Right lobe of liver (tissue), 6 donors: ENCODE data around the gene CBX8. TPM values are rescaled to one million over a fixed set of nuclear protein-coding genes. Genes with fewer than 3 reads are reported as not detected.

ENCODE experiments used
- ATAC-seq, 4 donors: fragments of 200-7000 bp; cut with Tn5 transposase; one replicate each; pipeline ENCODE4 v1.9.1; 2020; ENCODE audit warnings: mild to moderate bottlenecking in 4 of 4, moderate library complexity in 4 of 4
- DNase-seq, 3 donors: peaks; one replicate each; pipeline ENCODE4 v3.0.0-alpha.2; 2020
- H3K27ac ChIP-seq, 3 donors: fragments of 200-600 bp; one replicate each; pipeline ENCODE4 v1.8.0; 2022
- H3K27me3 ChIP-seq, 2 donors: fragments of 200-600 bp; one replicate each; pipeline ENCODE4 v1.8.0; 2022
- H3K36me3 ChIP-seq, 4 donors: fragments of 200-600 bp; sonication (generic) in 1 of 4; one replicate each; pipeline versions ENCODE4 v1.5.1 to v1.8.0; 2017 to 2022; ENCODE audit warnings: control low read depth in 1 of 4
- H3K4me1 ChIP-seq, 4 donors: fragments of 200-600 bp; sonication (generic) in 1 of 4; one replicate each; pipeline versions ENCODE4 v1.5.1 to v1.8.0; 2017 to 2022; ENCODE audit warnings: control low read depth in 1 of 4
- H3K4me3 ChIP-seq, 3 donors: fragments of 200-600 bp; one replicate each; pipeline ENCODE4 v1.8.0; 2022
- H3K9me3 ChIP-seq, 4 donors: fragments of 200-600 bp; sonication (generic) in 1 of 4; one replicate each; pipeline versions ENCODE4 v1.5.1 to v1.8.0; 2017 to 2022; ENCODE audit warnings: control low read depth in 1 of 4
- POLR2A ChIP-seq: fragments of 450-650 bp; IDR thresholded peaks from one replicate; pipeline ENCODE4 v1.6.1; 2017; ENCODE audit warnings: antibody characterized with exemption, mild to moderate bottlenecking
- WGBS: methylation state at CpG from one replicate; pipeline ENCODE4 v1.1.6; 2018; ENCODE audit warnings: low coverage, low lambda C conversion rate; ENCODE audit not compliant: insufficient coverage; ENCODE audit errors: missing lambda C conversion rate; 5-methylcytosine and 5-hydroxymethylcytosine counted together
- intact Hi-C, 2 donors: fragments of 100-400 bp; cut with DNase I; formaldehyde crosslinking; loops; one replicate each; pipeline versions ENCODE4 v1.11.2 to v1.14.1; 2022
- total RNA-seq, 6 experiments: library from RNA; depleted of rRNA in 2 of 6; stranded (reverse); fragments of >200 nt in 2 of 6; fragmentation: NEBNext Ultra II Directional in 3 of 6; extraction: Animal tissue kit (Norgen Biotek cat#: 25700) in 3 of 6; gene quantifications; one replicate each; pipeline versions ENCODE4 v1.1.0 to v1.2.4, GENCODE V29; 2016 to 2023
- TF ChIP-seq, protein P1 (sequence below), 4 donors: fragments of 200-600 bp in 3 of 4; fragments of 450-650 bp in 1 of 4; IDR thresholded peaks; one replicate each; pipeline versions ENCODE4 v1.5.1 to v1.8.0; 2016 to 2022; ENCODE audit warnings: antibody characterized with exemption in 4 of 4, mild to moderate bottlenecking in 2 of 4
- donor health status: DM: no; HTN: yes; CAD: no.
- donor health status: DM: no; HTN: no; CAD: no.
- donor health status: DM: no; HTN: no; CAD: no.
- donor health status: DM: no; HTN: yes; CAD: no.
- donor health status: DM: no; HTN: yes; CAD: no.

The CBX8 gene
- total RNA-seq, 6 experiments from 2014 or later, result 1.2 to 4.7 (median 2.0) TPM

GRCh38 chr17:79783891-79784290 lies 13.0 kb downstream of the CBX8 start:
- no peaks in the 10 kb centered on the region for H3K36me3 ChIP-seq
- TF ChIP-seq POLR2A, result no peak
- TF ChIP-seq, protein P1, sequence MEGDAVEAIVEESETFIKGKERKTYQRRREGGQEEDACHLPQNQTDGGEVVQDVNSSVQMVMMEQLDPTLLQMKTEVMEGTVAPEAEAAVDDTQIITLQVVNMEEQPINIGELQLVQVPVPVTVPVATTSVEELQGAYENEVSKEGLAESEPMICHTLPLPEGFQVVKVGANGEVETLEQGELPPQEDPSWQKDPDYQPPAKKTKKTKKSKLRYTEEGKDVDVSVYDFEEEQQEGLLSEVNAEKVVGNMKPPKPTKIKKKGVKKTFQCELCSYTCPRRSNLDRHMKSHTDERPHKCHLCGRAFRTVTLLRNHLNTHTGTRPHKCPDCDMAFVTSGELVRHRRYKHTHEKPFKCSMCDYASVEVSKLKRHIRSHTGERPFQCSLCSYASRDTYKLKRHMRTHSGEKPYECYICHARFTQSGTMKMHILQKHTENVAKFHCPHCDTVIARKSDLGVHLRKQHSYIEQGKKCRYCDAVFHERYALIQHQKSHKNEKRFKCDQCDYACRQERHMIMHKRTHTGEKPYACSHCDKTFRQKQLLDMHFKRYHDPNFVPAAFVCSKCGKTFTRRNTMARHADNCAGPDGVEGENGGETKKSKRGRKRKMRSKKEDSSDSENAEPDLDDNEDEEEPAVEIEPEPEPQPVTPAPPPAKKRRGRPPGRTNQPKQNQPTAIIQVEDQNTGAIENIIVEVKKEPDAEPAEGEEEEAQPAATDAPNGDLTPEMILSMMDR (IDR thresholded peaks at IDR 0.05), result no peak
- no peak overlapping the region for H3K4me3 ChIP-seq
- no peak overlapping the region for H3K27ac ChIP-seq
- H3K4me1 ChIP-seq, result no peaks in the 10 kb centered on the region
- H3K9me3 ChIP-seq, result no peaks in the 10 kb centered on the region
- no peak for ATAC-seq
- peak in 1 of 3 donors; percentile 50 for DNase-seq
- no CpG with 5 or more reads among the region's 18 CpGs for WGBS
- intact Hi-C loops, result no loop called here
- peaks cover 0 to 2% of the 10 kb centered on the region in 2 donors for H3K27me3 ChIP-seq

DNA sequence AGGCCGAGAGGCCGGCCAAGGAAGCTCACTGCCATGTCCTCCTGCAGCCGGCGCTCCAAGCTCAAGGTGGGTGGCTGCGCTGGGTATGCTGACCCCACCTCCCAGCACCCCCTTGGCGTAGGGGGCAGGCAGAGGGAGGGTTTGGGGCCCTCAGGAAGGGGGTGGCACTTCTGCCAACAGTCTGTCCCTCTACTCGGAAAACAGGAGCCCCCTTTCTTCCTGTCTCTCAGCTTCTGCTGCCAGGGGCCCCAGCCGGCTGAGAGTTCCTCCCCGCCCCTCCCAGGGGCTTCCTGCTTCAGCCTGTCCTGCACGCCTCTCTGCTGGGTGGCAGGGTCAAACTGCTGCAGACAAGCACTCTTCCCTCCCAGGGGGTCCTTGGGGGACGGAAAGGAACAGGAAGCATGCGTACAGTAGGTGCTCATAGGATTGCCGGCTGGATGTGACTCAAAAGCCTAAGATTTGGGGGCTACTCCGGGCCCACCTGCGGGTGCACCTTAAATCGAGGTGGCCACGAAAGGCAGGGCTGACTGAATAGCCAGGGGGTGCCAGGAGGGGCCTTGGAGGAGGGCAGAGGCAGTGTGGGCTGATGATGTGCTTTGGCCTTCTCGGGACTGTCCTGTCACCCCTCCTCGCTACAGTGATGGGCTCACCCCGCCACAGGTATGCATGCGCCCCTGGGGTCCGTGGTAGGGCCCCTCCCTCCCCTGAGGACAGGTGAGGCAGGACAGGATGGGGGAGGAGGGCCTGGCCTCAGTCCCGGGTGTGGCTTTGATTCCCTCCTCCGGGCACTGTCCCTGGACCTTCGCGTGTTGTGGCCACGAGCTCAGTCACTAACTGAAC lies 14.9 kb downstream of the CBX8 start:
- intact Hi-C loops, result no loop called here
- ATAC-seq, result no peak

DNA sequence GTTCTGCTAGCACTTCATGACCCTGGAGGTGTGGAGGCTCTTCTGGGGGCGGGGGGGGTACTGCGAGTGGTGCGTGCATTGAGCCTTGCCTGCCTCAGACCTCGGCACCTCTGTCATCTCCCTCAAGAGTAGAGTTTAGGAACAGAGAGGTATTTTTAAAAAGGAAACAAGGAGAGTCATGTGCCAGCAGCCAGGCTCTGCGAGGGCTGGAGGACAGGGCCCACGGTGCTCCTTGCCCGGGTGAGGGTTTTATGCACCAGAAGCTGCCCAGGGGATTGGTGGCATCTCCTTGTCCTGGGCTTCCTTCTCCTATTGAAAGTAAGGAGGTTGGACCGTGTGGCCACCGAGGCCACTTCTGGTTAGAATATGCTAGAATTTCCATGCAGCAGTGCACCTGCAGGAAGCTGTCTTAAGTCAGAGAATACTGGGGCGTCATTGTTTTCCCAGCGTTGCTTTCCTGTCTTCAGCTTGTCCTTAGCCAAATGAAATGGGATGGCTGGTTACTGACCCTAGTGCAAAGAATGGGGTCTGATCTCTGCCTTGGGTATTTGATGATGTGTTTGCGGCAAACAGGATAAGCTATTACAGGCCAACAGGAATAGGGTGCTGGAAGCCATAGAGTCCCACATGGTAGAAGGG lies 15.7 kb downstream of the CBX8 start:
- DNase-seq (peak in 1 of 3 donors; percentile 26), ATAC-seq (no peak)
- Histone ChIP-seq H3K4me1 (peaks cover 0 to 13% (median 0%) of the 10 kb centered on the region in 4 donors), H3K9me3 (no peaks in the 10 kb centered on the region), H3K27ac (no peak overlapping the region), H3K4me3 (no peak overlapping the region), H3K36me3 (no peaks in the 10 kb centered on the region), H3K27me3 (peaks cover 0 to 15% of the 10 kb centered on the region in 2 donors)
- 78% methylated on average over 11 of the region's 12 CpGs for WGBS
- TF ChIP-seq, protein P1 (IDR thresholded peaks at IDR 0.05), result no peak
- no peak for TF ChIP-seq POLR2A
- intact Hi-C loops, result no loop called here

More for the DNA sequence above, 14.9 kb downstream of the CBX8 start:
- no peak for TF ChIP-seq POLR2A
- TF ChIP-seq, protein P1 (IDR thresholded peaks at IDR 0.05), result no peak
- Histone ChIP-seq H3K27ac (no peak overlapping the region), H3K27me3 (peaks cover 0 to 7% of the 10 kb centered on the region in 2 donors), H3K36me3 (no peaks in the 10 kb centered on the region), H3K4me1 (peaks cover 0 to 7% (median 0%) of the 10 kb centered on the region in 4 donors), H3K4me3 (no peak overlapping the region), H3K9me3 (no peaks in the 10 kb centered on the region)
- DNase-seq, result peak in 1 of 3 donors; percentile 46
- WGBS, result 53% methylated on average over 12 of the region's 27 CpGs

DNA sequence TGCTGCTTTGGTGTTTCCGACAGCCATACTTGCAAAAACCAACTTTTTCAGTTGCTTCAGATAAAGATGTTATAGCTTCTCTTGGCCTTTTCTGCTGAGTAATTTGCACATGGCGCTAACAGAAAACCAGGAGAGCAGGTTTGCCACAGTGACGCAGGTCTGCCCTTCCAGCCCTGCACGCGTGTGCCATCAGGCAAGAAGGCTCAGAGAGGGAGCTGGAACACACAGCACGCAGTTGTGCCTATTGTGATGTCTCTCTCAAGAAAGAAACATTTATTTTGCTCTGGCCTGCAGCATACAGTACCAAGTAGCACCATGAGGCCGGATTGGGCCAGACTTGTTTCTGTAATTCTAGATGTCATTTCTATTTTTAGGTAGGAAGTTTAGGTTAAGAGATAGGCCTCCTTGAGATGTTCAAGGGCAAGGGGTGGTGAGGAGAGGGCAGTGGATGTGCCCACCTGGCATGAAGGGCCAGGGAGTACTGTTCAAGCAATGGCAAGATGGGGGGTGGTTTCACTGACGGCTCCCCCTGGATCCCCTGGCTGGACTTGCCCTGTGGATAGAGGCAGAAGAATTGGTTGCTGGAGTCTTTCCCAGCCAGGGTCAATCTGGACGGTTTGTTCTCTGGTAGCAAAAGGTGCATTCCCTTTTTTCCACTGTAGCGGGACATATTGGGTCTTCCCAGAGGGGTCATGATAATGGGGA lies 17.1 kb downstream of the CBX8 start:
- 92% methylated on average over 2 of the region's 10 CpGs for WGBS
- intact Hi-C loops, result no loop called here
- H3K4me1 ChIP-seq, result peaks cover 0 to 20% (median 0%) of the 10 kb centered on the region in 4 donors
- no peaks in the 10 kb centered on the region for H3K9me3 ChIP-seq
- ATAC-seq (no peak), DNase-seq (no peak)
- TF ChIP-seq, protein P1 (IDR thresholded peaks at IDR 0.05), result no peak
- TF ChIP-seq POLR2A, result no peak
- no peak overlapping the region for H3K4me3 ChIP-seq
- H3K27me3 ChIP-seq, result peaks cover 0 to 25% of the 10 kb centered on the region in 2 donors
- H3K36me3 ChIP-seq, result no peaks in the 10 kb centered on the region
- no peak overlapping the region for H3K27ac ChIP-seq
